ENCODE data around the gene RYK.

GRCh38 chr3:134134698-134135415 lies 115.8 kb downstream of the RYK start:
- TF ChIP-seq EZH2 (IDR thresholded peaks at IDR 0.05; ENCODE audit: insufficient read depth, poor library complexity, severe bottlenecking) (no peak), EZH2phosphoT487 (IDR thresholded peaks at IDR 0.05; ENCODE audit: insufficient read depth, low read depth) (no peak)

Data from GM23248 (cell line).